H9 (cell line): Measurements from ENCODE around the gene LRP5. TPM values are rescaled to one million over a fixed set of nuclear protein-coding genes. Genes with fewer than 3 reads are reported as not detected.

Experiments
- DNase-seq: peaks from one replicate; pipeline ENCODE4 v3.0.0-alpha.2; 2017
- H2AFZ ChIP-seq: one replicate; pipeline ENCODE4 v1.6.1; 2013; ENCODE audit warnings: mild to moderate bottlenecking, low read length, control low read depth, moderate library complexity
- H2AK5ac ChIP-seq: 2 replicates; pipeline ENCODE4 v1.6.1; 2013; ENCODE audit warnings: low read length, control low read depth, mixed read lengths; ENCODE audit not compliant: insufficient read length
- H2BK120ac ChIP-seq: one replicate; pipeline ENCODE4 v1.6.1; 2013; ENCODE audit warnings: low read depth, mild to moderate bottlenecking, low read length, control low read depth, inconsistent platforms; ENCODE audit not compliant: poor library complexity, severe bottlenecking
- H2BK12ac ChIP-seq: 2 replicates; pipeline ENCODE4 v1.6.1; 2013; ENCODE audit warnings: low read length, control low read depth, mixed read lengths, low read depth; ENCODE audit not compliant: insufficient read length
- H2BK15ac ChIP-seq: 2 replicates; pipeline ENCODE4 v1.6.1; 2013; ENCODE audit warnings: low read depth, low read length, control low read depth
- H2BK20ac ChIP-seq: one replicate; pipeline ENCODE4 v1.6.1; 2013; ENCODE audit warnings: low read depth, mild to moderate bottlenecking, low read length, control low read depth, inconsistent platforms; ENCODE audit not compliant: poor library complexity, severe bottlenecking
- H2BK5ac ChIP-seq: 2 replicates; pipeline ENCODE4 v1.6.1; 2013; ENCODE audit warnings: low read length, control low read depth, mixed read lengths; ENCODE audit not compliant: insufficient read length
- H3K14ac ChIP-seq: 2 replicates; pipeline ENCODE4 v1.6.1; 2013; ENCODE audit warnings: low read length, control low read depth; ENCODE audit not compliant: insufficient read depth
- H3K18ac ChIP-seq: 2 replicates; pipeline ENCODE4 v1.6.1; 2013; ENCODE audit warnings: low read depth, mild to moderate bottlenecking, mixed read lengths, low read length, control low read depth; ENCODE audit not compliant: insufficient read length
- H3K23ac ChIP-seq: 2 replicates; pipeline ENCODE4 v1.6.1; 2013; ENCODE audit warnings: low read length, control low read depth, mixed read lengths, low read depth; ENCODE audit not compliant: insufficient read length
- H3K23me2 ChIP-seq: 2 replicates; pipeline ENCODE4 v1.6.1; 2013; ENCODE audit warnings: low read depth, mild to moderate bottlenecking, mixed read lengths, low read length, control low read depth; ENCODE audit not compliant: insufficient read length, poor library complexity, severe bottlenecking
- H3K27ac ChIP-seq: 2 replicates; pipeline ENCODE4 v1.5.1; 2013; ENCODE audit warnings: low read length, control low read depth, mixed read lengths, low read depth; ENCODE audit not compliant: insufficient read length
- H3K27me3 ChIP-seq: 2 replicates; pipeline ENCODE4 v1.6.1; 2013; ENCODE audit warnings: low read length, control low read depth, inconsistent platforms; ENCODE audit not compliant: insufficient read depth
- H3K4ac ChIP-seq: 2 replicates; pipeline ENCODE4 v1.6.1; 2013; ENCODE audit warnings: low read depth, mild to moderate bottlenecking, control low read depth, inconsistent platforms, low read length, moderate library complexity
- H3K4me1 ChIP-seq: 2 replicates; pipeline ENCODE4 v1.6.1; 2013; ENCODE audit warnings: low read length, control low read depth, inconsistent platforms; ENCODE audit not compliant: insufficient read depth
- H3K4me2 ChIP-seq: 2 replicates; pipeline ENCODE4 v1.6.1; 2013; ENCODE audit warnings: low read length, control low read depth, mixed read lengths; ENCODE audit not compliant: insufficient read length, insufficient read depth
- H3K56ac ChIP-seq: 2 replicates; pipeline ENCODE4 v1.6.1; 2013; ENCODE audit warnings: low read depth, mild to moderate bottlenecking, mixed read lengths, low read length, control low read depth; ENCODE audit not compliant: insufficient read length
- H3K79me1 ChIP-seq: 2 replicates; pipeline ENCODE4 v1.6.1; 2013; ENCODE audit warnings: low read depth, mild to moderate bottlenecking, moderate library complexity, low read length, control low read depth, inconsistent platforms; ENCODE audit not compliant: insufficient read depth, poor library complexity, severe bottlenecking
- H3K79me2 ChIP-seq: 2 replicates; pipeline ENCODE4 v1.6.1; 2013; ENCODE audit warnings: low read length, control low read depth, inconsistent platforms; ENCODE audit not compliant: insufficient read depth
- H3K9ac ChIP-seq: 2 replicates; pipeline ENCODE4 v1.6.1; 2013; ENCODE audit warnings: low read length, control low read depth, mixed read lengths; ENCODE audit not compliant: insufficient read length; ENCODE audit errors: extremely low read depth
- H3K9me3 ChIP-seq: one replicate; pipeline ENCODE4 v1.6.1; 2013; ENCODE audit warnings: low read depth, low read length, inconsistent platforms; ENCODE audit not compliant: control insufficient read depth
- H3T11ph ChIP-seq: one replicate; pipeline ENCODE4 v1.6.1; 2013; ENCODE audit warnings: mild to moderate bottlenecking, low read length, control low read depth, inconsistent platforms
- H4K20me1 ChIP-seq: one replicate; pipeline ENCODE4 v1.6.1; 2013; ENCODE audit not compliant: control insufficient read depth, insufficient read length, insufficient read depth
- H4K5ac ChIP-seq: 2 replicates; pipeline ENCODE4 v1.6.1; 2013; ENCODE audit warnings: low read depth, mild to moderate bottlenecking, mixed read lengths, low read length, control low read depth; ENCODE audit not compliant: insufficient read length
- H4K8ac ChIP-seq: replicated peaks from 2 replicates; pipeline ENCODE4 v1.6.1; 2013; ENCODE audit warnings: low read length, control low read depth, mixed read lengths, low read depth; ENCODE audit not compliant: insufficient read length
- H4K91ac ChIP-seq: 2 replicates; pipeline ENCODE4 v1.6.1; 2013; ENCODE audit warnings: low read depth, mild to moderate bottlenecking, moderate library complexity, mixed read lengths, low read length, control low read depth; ENCODE audit not compliant: insufficient read length
- H3K27ac Mint-ChIP-seq, 3 experiments: 2 replicates in 2 of 3; 3 replicates in 1 of 3; pipeline ENCODE4 v1.8.0; 2020 to 2021; ENCODE audit warnings: mixed read lengths in 3 of 3, mild to moderate bottlenecking in 1 of 3, moderate library complexity in 1 of 3
- H3K27me3 Mint-ChIP-seq: 2 replicates; pipeline ENCODE4 v1.8.0; 2021; ENCODE audit warnings: low read depth, mild to moderate bottlenecking, moderate library complexity, mixed read lengths
- H3K36me3 Mint-ChIP-seq, 3 experiments: 2 replicates in 2 of 3; 3 replicates in 1 of 3; pipeline ENCODE4 v1.8.0; 2020 to 2021; ENCODE audit warnings: low read depth in 3 of 3, mixed read lengths in 3 of 3; ENCODE audit not compliant: insufficient read depth in 1 of 3
- H3K4me1 Mint-ChIP-seq, 2 experiments: 2 replicates each; pipeline ENCODE4 v1.8.0; 2020; ENCODE audit warnings: mixed read lengths in 2 of 2
- H3K4me3 Mint-ChIP-seq, 2 experiments: 2 replicates in 1 of 2; 3 replicates in 1 of 2; pipeline ENCODE4 v1.8.0; 2020 to 2021; ENCODE audit warnings: mild to moderate bottlenecking in 2 of 2, mixed read lengths in 2 of 2, moderate library complexity in 1 of 2
- H3K9me3 Mint-ChIP-seq, 2 experiments: 2 replicates in 1 of 2; 3 replicates in 1 of 2; pipeline ENCODE4 v1.8.0; 2020; ENCODE audit warnings: mild to moderate bottlenecking in 2 of 2, mixed read lengths in 2 of 2, moderate library complexity in 1 of 2
- CTCF ChIP-seq: fragments of 200-600 bp; sonication (generic); conservative IDR thresholded peaks from 3 replicates; pipeline ENCODE4 v1.8.0; 2021; ENCODE audit warnings: antibody characterized with exemption, mild to moderate bottlenecking
- WGBS: extraction: QIAGEN DNeasy Blood & Tissue Kit; methylation state at CpG from one replicate; pipeline ENCODE4 v1.1.7; 2013; ENCODE audit warnings: missing lambda C conversion rate, low lambda C conversion rate, mixed read lengths; ENCODE audit not compliant: insufficient read length; ENCODE audit errors: extremely low coverage; 5-methylcytosine and 5-hydroxymethylcytosine counted together
- total RNA-seq: library from RNA; stranded (reverse); gene quantifications from 2 replicates; pipeline ENCODE4 v1.2.1, GENCODE V29; 2021

Gene LRP5
- total RNA-seq, 1 experiment from 2014 or later, result 38.4 TPM

- Histone ChIP-seq H3K23ac (no peak overlapping the region), H3K4ac (no peak overlapping the region), H2BK120ac (no peak overlapping the region), H3K56ac (no peak overlapping the region), H2AFZ (no peak overlapping the region), H2BK12ac (no peak overlapping the region), H2BK20ac (no peak overlapping the region), H3K27ac (no peak overlapping the region), H2BK15ac (no peak overlapping the region), H3K27me3 (no peaks in the 10 kb centered on the region), H3K9me3 (no peaks in the 10 kb centered on the region), H3K4me1 (peaks cover 2% of the 10 kb centered on the region; the same call in 1 of the 2 replicates), H4K20me1 (no peaks in the 10 kb centered on the region), H3K9ac (no peak overlapping the region), H2BK5ac (no peak overlapping the region), H3T11ph (no peak overlapping the region), H3K23me2 (no peaks in the 10 kb centered on the region), H3K18ac (no peak overlapping the region), H3K79me1 (no peaks in the 10 kb centered on the region), H3K14ac (peak overlapping the region; percentile 26; the same call in 1 of the 2 replicates), H4K8ac (no peak overlapping the region), H3K4me2 (no peak overlapping the region), H4K91ac (no peak overlapping the region), H2AK5ac (no peak overlapping the region), H3K79me2 (no peaks in the 10 kb centered on the region; the same call in 1 of the 2 replicates), H4K5ac (no peak overlapping the region)
- no peak for TF ChIP-seq CTCF
- Mint-ChIP-seq H3K27ac (peak overlapping the region in 1 of 3 experiments; percentile 55; a peak in 2 of 7 replicates), H3K36me3 (peaks cover 20 to 32% (median 30%) of the 10 kb centered on the region in 3 experiments; a peak in 6 of 7 replicates), H3K9me3 (peaks cover 0 to 4% of the 10 kb centered on the region in 2 experiments; a peak in 3 of 5 replicates), H3K4me3 (no peak overlapping the region), H3K4me1 (peaks cover 15 to 21% of the 10 kb centered on the region in 2 experiments), H3K27me3 (0 out of 2 replicates have a peak, but pooled peaks cover 2% of the 10 kb centered on the region)
- no peak for DNase-seq
- no CpG with 5 or more reads among the region's 8 CpGs for WGBS
Measured at GRCh38 chr11:68347345-68347744, 35.0 kb downstream of the LRP5 start.
